Common myeloid progenitor, CD34-positive (primary cell): ENCODE results near the gene PANX2.

Experiments used
- CTCF ChIA-PET: fragments of 350-600 bp; sonication (Branson Sonifier 250); formaldehyde crosslinking; loops from one replicate; lab custom pipeline; 2021; ENCODE audit warnings: antibody characterized with exemption; lab: Charles Lee
- POLR2A ChIA-PET: fragments of 350-600 bp; sonication (Branson Sonifier 250); formaldehyde crosslinking; loops from one replicate; lab custom pipeline; 2021; ENCODE audit warnings: antibody characterized with exemption; lab: Charles Lee
- DNase-seq, 3 donors: peaks; one replicate each; pipeline versions ENCODE4 v3.0.0 to v3.0.0-alpha.2; 2013
- H3K27ac ChIP-seq, 2 experiments: 1 replicate in 1 of 2; 2 replicates in 1 of 2; pipeline ENCODE4 v1.7.0; 2013; ENCODE audit warnings: inconsistent platforms in 2 of 2, low read length in 2 of 2, mild to moderate bottlenecking in 2 of 2, low read depth in 1 of 2, moderate library complexity in 1 of 2; ENCODE audit not compliant: severe bottlenecking in 2 of 2, insufficient read depth in 1 of 2, poor library complexity in 1 of 2
- H3K27me3 ChIP-seq, 5 experiments: replicated peaks in 2 of 5; 1 replicate in 3 of 5; 2 replicates in 2 of 5; pipeline versions ENCODE4 v1.6.1 to v1.7.0; 2013; ENCODE audit warnings: low read length in 4 of 5, mild to moderate bottlenecking in 2 of 5, moderate library complexity in 2 of 5, inconsistent platforms in 1 of 5; ENCODE audit not compliant: insufficient read depth in 5 of 5, control insufficient read depth in 4 of 5
- H3K36me3 ChIP-seq, 4 experiments: 1 replicate in 2 of 4; 2 replicates in 2 of 4; pipeline versions ENCODE4 v1.6.1 to v1.7.0; 2013; ENCODE audit warnings: low read length in 3 of 4, control low read depth in 1 of 4, mild to moderate bottlenecking in 1 of 4; ENCODE audit not compliant: control insufficient read depth in 4 of 4, insufficient read depth in 4 of 4
- H3K4me1 ChIP-seq, 4 experiments: 1 replicate in 3 of 4; 2 replicates in 1 of 4; pipeline versions ENCODE4 v1.6.1 to v1.7.1; 2013; ENCODE audit warnings: low read length in 3 of 4, mild to moderate bottlenecking in 3 of 4, control low read depth in 1 of 4, inconsistent platforms in 1 of 4, moderate library complexity in 1 of 4; ENCODE audit not compliant: control insufficient read depth in 4 of 4, insufficient read depth in 4 of 4; ENCODE audit errors: control extremely low read depth in 1 of 4
- H3K4me3 ChIP-seq, 7 experiments: 1 replicate in 4 of 7; 2 replicates in 3 of 7; pipeline versions ENCODE4 v1.5.1 to v1.7.0; 2013; ENCODE audit warnings: mild to moderate bottlenecking in 7 of 7, low read length in 6 of 7, moderate library complexity in 6 of 7, inconsistent platforms in 2 of 7, low read depth in 2 of 7, control low read depth in 1 of 7; ENCODE audit not compliant: insufficient read depth in 4 of 7, control insufficient read depth in 1 of 7; ENCODE audit errors: extremely low read depth in 1 of 7
- H3K9me3 ChIP-seq, 5 experiments: 1 replicate in 4 of 5; 2 replicates in 1 of 5; pipeline versions ENCODE4 v1.6.1 to v1.7.1; 2013; ENCODE audit warnings: low read length in 4 of 5, mild to moderate bottlenecking in 2 of 5, inconsistent platforms in 1 of 5, low read depth in 1 of 5, moderate library complexity in 1 of 5; ENCODE audit not compliant: control insufficient read depth in 4 of 5, insufficient read depth in 2 of 5; ENCODE audit errors: control extremely low read depth in 1 of 5
- WGBS: methylation state at CpG from one replicate; pipeline ENCODE4 v1.1.5; 2013; ENCODE audit not compliant: insufficient coverage; 5-methylcytosine and 5-hydroxymethylcytosine counted together

PANX2 gene

GRCh38 chr22:50209893-50210292, 39.4 kb downstream of the PANX2 start:
- CTCF ChIA-PET, result interaction anchor here (1.6 to 2.3 kb wide), 2 partner anchors 10 to 60 kb away, joined by 4 to 24 read pairs; no protein-coding TSS in a partner anchor
- Histone ChIP-seq H3K36me3 (peaks cover 6 to 82% (median 61%) of the 10 kb centered on the region in 4 experiments), H3K27ac (no peak overlapping the region), H3K9me3 (no peaks in the 10 kb centered on the region), H3K27me3 (no peaks in the 10 kb centered on the region), H3K4me3 (no peak overlapping the region), H3K4me1 (peaks cover 0 to 3% (median 0%) of the 10 kb centered on the region in 4 experiments)
- WGBS, result 64% methylated on average over 19 of the region's 20 CpGs
- POLR2A ChIA-PET, result interaction anchor here (1.3 kb wide), 1 partner anchor 19 kb away, joined by 3 read pairs; no protein-coding TSS in a partner anchor
- peak; percentile 62 to 86 (median 75) for DNase-seq

- no peak overlapping the region for H3K27ac ChIP-seq
- no peak overlapping the region for H3K4me3 ChIP-seq
- H3K27me3 ChIP-seq, result no peaks in the 10 kb centered on the region
- 90% methylated on average over 32 of the region's 32 CpGs for WGBS
- no peak for DNase-seq
- peaks cover 5 to 81% (median 64%) of the 10 kb centered on the region in 4 experiments for H3K36me3 ChIP-seq
- ChIA-PET CTCF (interaction anchor here (1.0 to 3.5 kb wide), 5 partner anchors 10 to 61 kb away, joined by 3 to 18 read pairs (median 5); no protein-coding TSS in a partner anchor), POLR2A (interaction anchor here (1.3 kb wide), 1 partner anchor 20 kb away, joined by 3 read pairs; no protein-coding TSS in a partner anchor)
- H3K9me3 ChIP-seq, result no peaks in the 10 kb centered on the region
- peaks cover 0 to 2% (median 0%) of the 10 kb centered on the region in 4 experiments for H3K4me1 ChIP-seq
These were observed 40.0 kb downstream of the PANX2 start for GRCh38 chr22:50210378-50211139.

GRCh38 chr22:50211147-50211546, 40.6 kb downstream of the PANX2 start:
- Histone ChIP-seq H3K36me3 (peaks cover 5 to 82% (median 62%) of the 10 kb centered on the region in 4 experiments), H3K4me1 (peaks cover 0 to 2% (median 0%) of the 10 kb centered on the region in 4 experiments), H3K4me3 (no peak overlapping the region), H3K27me3 (no peaks in the 10 kb centered on the region), H3K9me3 (no peaks in the 10 kb centered on the region), H3K27ac (no peak overlapping the region)
- CTCF ChIA-PET, result interaction anchor here (0.9 to 3.5 kb wide), 7 partner anchors 9 to 74 kb away, joined by 3 to 18 read pairs (median 4); no protein-coding TSS in a partner anchor
- WGBS, result over 99% methylated on average over 10 of the region's 14 CpGs
- POLR2A ChIA-PET, result interaction anchor here (1.3 kb wide), 1 partner anchor 20 kb away, joined by 3 read pairs; no protein-coding TSS in a partner anchor
- DNase-seq, result no peak

- ChIA-PET CTCF (interaction anchor here (1.3 to 3.5 kb wide), 3 partner anchors 64 to 172 kb away, joined by 3 to 18 read pairs (median 3); no protein-coding TSS in a partner anchor), POLR2A (no interaction called here)
- Histone ChIP-seq H3K36me3 (peaks cover 8 to 87% (median 62%) of the 10 kb centered on the region in 4 experiments), H3K4me3 (no peak overlapping the region), H3K4me1 (no peaks in the 10 kb centered on the region), H3K27ac (no peak overlapping the region), H3K27me3 (no peaks in the 10 kb centered on the region), H3K9me3 (no peaks in the 10 kb centered on the region)
- 94% methylated on average over 6 of the region's 9 CpGs for WGBS
- no peak for DNase-seq
These were observed 42.7 kb downstream of the PANX2 start for GRCh38 chr22:50213263-50213662.

GRCh38 chr22:50215297-50216054, 44.9 kb downstream of the PANX2 start:
- POLR2A ChIA-PET, result no interaction called here

GRCh38 chr22:50216055-50216683, 45.6 kb downstream of the PANX2 start:
- no peak for DNase-seq
- H3K9me3 ChIP-seq, result no peaks in the 10 kb centered on the region
- H3K27me3 ChIP-seq, result no peaks in the 10 kb centered on the region
- H3K27ac ChIP-seq, result no peak overlapping the region
- CTCF ChIA-PET, result interaction anchor here (0.5 to 2.7 kb wide), 4 partner anchors 21 to 110 kb away, joined by 3 to 10 read pairs (median 5); partner anchors contain the start of gene TUBGCP6
- peaks cover 0 to 8% (median 3%) of the 10 kb centered on the region in 4 experiments for H3K4me1 ChIP-seq
- H3K4me3 ChIP-seq, result no peak overlapping the region
- peaks cover 13 to 86% (median 60%) of the 10 kb centered on the region in 4 experiments for H3K36me3 ChIP-seq
- POLR2A ChIA-PET, result no interaction called here
- over 99% methylated on average over 13 of the region's 15 CpGs for WGBS

More at GRCh38 chr22:50215297-50216054, 44.9 kb downstream of the PANX2 start:
- H3K4me3 ChIP-seq, result no peak overlapping the region
- 99% methylated on average over 8 of the region's 17 CpGs for WGBS
- no peak overlapping the region for H3K27ac ChIP-seq
- H3K4me1 ChIP-seq, result peaks cover 0 to 8% (median 3%) of the 10 kb centered on the region in 4 experiments
- no peak for DNase-seq
- H3K9me3 ChIP-seq, result no peaks in the 10 kb centered on the region
- H3K36me3 ChIP-seq, result peaks cover 14 to 86% (median 61%) of the 10 kb centered on the region in 4 experiments
- no peaks in the 10 kb centered on the region for H3K27me3 ChIP-seq
- CTCF ChIA-PET, result interaction anchor here (2.5 to 2.7 kb wide), 2 partner anchors 29 to 67 kb away, joined by 7 to 10 read pairs; partner anchors contain the start of gene TUBGCP6
